CD8-positive, alpha-beta memory T cell (primary cell): Measurements from ENCODE around the gene DNAH6. TPM values are rescaled to one million over a fixed set of nuclear protein-coding genes. Genes with fewer than 3 reads are reported as not detected.
A peak's percentile ranks its signal among the peaks of the same experiment; 100 is the strongest.

ENCODE experiments used
- CTCF ChIA-PET: fragments of 350-600 bp; sonication (Branson Sonifier 250); formaldehyde crosslinking; loops from one replicate; lab custom pipeline; 2021; ENCODE audit warnings: antibody characterized with exemption; lab: Charles Lee
- POLR2A ChIA-PET: fragments of 350-600 bp; sonication (Branson Sonifier 250); formaldehyde crosslinking; loops from one replicate; lab custom pipeline; 2021; ENCODE audit warnings: antibody characterized with exemption; lab: Charles Lee
- DNase-seq, 5 donors: peaks; one replicate each; pipeline versions ENCODE4 v3.0.0 to v3.0.0-alpha.2; 2020 to 2022; ENCODE audit warnings: mixed read lengths in 1 of 5
- H3K27ac ChIP-seq: one replicate; pipeline ENCODE4 v1.7.0; 2013; ENCODE audit warnings: low read depth, mild to moderate bottlenecking, low read length, moderate library complexity
- H3K27me3 ChIP-seq: 2 replicates; pipeline ENCODE4 v1.7.0; 2013; ENCODE audit warnings: low read length, mild to moderate bottlenecking; ENCODE audit not compliant: insufficient read depth, poor library complexity, severe bottlenecking
- H3K36me3 ChIP-seq: 2 replicates; pipeline ENCODE4 v1.7.0; 2013; ENCODE audit warnings: mild to moderate bottlenecking, low read length, moderate library complexity; ENCODE audit not compliant: insufficient read depth
- H3K4me1 ChIP-seq: 2 replicates; pipeline ENCODE4 v1.7.0; 2013; ENCODE audit warnings: mild to moderate bottlenecking, low read length, moderate library complexity; ENCODE audit not compliant: insufficient read depth
- H3K4me3 ChIP-seq: 2 replicates; pipeline ENCODE4 v1.7.0; 2013; ENCODE audit warnings: mild to moderate bottlenecking, low read length
- H3K9me3 ChIP-seq: 2 replicates; pipeline ENCODE4 v1.7.0; 2013; ENCODE audit warnings: mild to moderate bottlenecking, low read length
- H3K27ac Mint-ChIP-seq, 8 donors: one replicate each; pipeline ENCODE4 v1.8.0; 2020 to 2021; ENCODE audit warnings: mixed read lengths in 8 of 8, mild to moderate bottlenecking in 6 of 8, inconsistent platforms in 3 of 8, moderate library complexity in 3 of 8
- H3K27me3 Mint-ChIP-seq, 2 donors: one replicate each; pipeline ENCODE4 v1.8.0; 2020 to 2021; ENCODE audit warnings: mixed read lengths in 2 of 2, mild to moderate bottlenecking in 1 of 2, moderate library complexity in 1 of 2
- H3K36me3 Mint-ChIP-seq, 3 donors: one replicate each; pipeline ENCODE4 v1.8.0; 2020 to 2021; ENCODE audit warnings: mixed read lengths in 3 of 3, inconsistent platforms in 1 of 3, mild to moderate bottlenecking in 1 of 3
- H3K4me1 Mint-ChIP-seq, 3 donors: one replicate each; pipeline ENCODE4 v1.8.0; 2020 to 2021; ENCODE audit warnings: mixed read lengths in 3 of 3, inconsistent platforms in 1 of 3, mild to moderate bottlenecking in 1 of 3
- H3K4me3 Mint-ChIP-seq, 7 donors: one replicate each; pipeline ENCODE4 v1.8.0; 2020 to 2021; ENCODE audit warnings: mixed read lengths in 7 of 7, mild to moderate bottlenecking in 6 of 7, moderate library complexity in 4 of 7, inconsistent platforms in 2 of 7
- H3K9me3 Mint-ChIP-seq, 5 donors: one replicate each; pipeline ENCODE4 v1.8.0; 2020 to 2022; ENCODE audit warnings: mixed read lengths in 5 of 5, mild to moderate bottlenecking in 3 of 5, moderate library complexity in 2 of 5, inconsistent platforms in 1 of 5
- polyA plus RNA-seq: library from polyadenylated mRNA; unstranded; fragments of 300-500 nt; fragmentation: Illumina TruSeq; gene quantifications from one replicate; pipeline ENCODE4 v1.2.3, GENCODE V29; 2021
- total RNA-seq, 2 experiments: library from RNA; stranded (reverse); gene quantifications; one replicate each; pipeline ENCODE4 v1.2.3, GENCODE V29; 2021

Gene DNAH6
- total and polyA plus RNA-seq, 3 experiments from 2014 or later: 0.24 to 0.51 (median 0.39) TPM

- ChIA-PET CTCF (interaction anchor here (0.8 kb wide), 1 partner anchor 370 kb away, joined by 4 read pairs; no protein-coding TSS in a partner anchor), POLR2A (no interaction called here)
- H3K4me3 Mint-ChIP-seq: no peak overlapping the region
- H3K27ac ChIP-seq: no peak overlapping the region
- H3K9me3 Mint-ChIP-seq: peaks cover 7 to 18% (median 14%) of the 10 kb centered on the region in 5 donors
- H3K4me1 ChIP-seq: no peaks in the 10 kb centered on the region
- peaks cover 2 to 18% of the 10 kb centered on the region in 2 donors for H3K27me3 Mint-ChIP-seq
- H3K27me3 ChIP-seq: no peaks in the 10 kb centered on the region
- no peak overlapping the region for H3K4me3 ChIP-seq
- no peak overlapping the region for H3K27ac Mint-ChIP-seq
- H3K9me3 ChIP-seq: no peaks in the 10 kb centered on the region
- DNase-seq: no peak
- no peaks in the 10 kb centered on the region for H3K4me1 Mint-ChIP-seq
- no peaks in the 10 kb centered on the region for H3K36me3 ChIP-seq
- peaks cover 2 to 18% (median 2%) of the 10 kb centered on the region in 3 donors for H3K36me3 Mint-ChIP-seq
Observed at GRCh38 chr2:84556190-84556589, 39.9 kb downstream of the DNAH6 start.

- H3K27ac ChIP-seq: no peak overlapping the region
- H3K36me3 Mint-ChIP-seq: peaks cover 2 to 19% (median 2%) of the 10 kb centered on the region in 3 donors
- H3K27me3 Mint-ChIP-seq: peaks cover 8 to 12% of the 10 kb centered on the region in 2 donors
- H3K4me3 Mint-ChIP-seq: no peak overlapping the region
- POLR2A ChIA-PET: interaction anchor here (0.6 kb wide), 1 partner anchor 9 kb away, joined by 4 read pairs; no protein-coding TSS in a partner anchor
- H3K9me3 Mint-ChIP-seq: peaks cover 8 to 27% (median 14%) of the 10 kb centered on the region in 5 donors
- H3K27me3 ChIP-seq: no peaks in the 10 kb centered on the region
- DNase-seq: no peak
- no peaks in the 10 kb centered on the region for H3K9me3 ChIP-seq
- H3K36me3 ChIP-seq: no peaks in the 10 kb centered on the region
- H3K4me3 ChIP-seq: no peak overlapping the region
- no peaks in the 10 kb centered on the region for H3K4me1 ChIP-seq
- peak overlapping the region in 1 of 8 donors; percentile 0 for H3K27ac Mint-ChIP-seq
- no peaks in the 10 kb centered on the region for H3K4me1 Mint-ChIP-seq
- CTCF ChIA-PET: no interaction called here
Observed at GRCh38 chr2:84559838-84560237, 43.5 kb downstream of the DNAH6 start.

- no peaks in the 10 kb centered on the region for H3K9me3 ChIP-seq
- Mint-ChIP-seq H3K27ac (peak overlapping the region in 1 of 8 donors; percentile 44), H3K4me3 (peak overlapping the region in 1 of 7 donors; percentile 2), H3K36me3 (no peaks in the 10 kb centered on the region), H3K27me3 (no peaks in the 10 kb centered on the region), H3K4me1 (peaks cover 2 to 9% (median 9%) of the 10 kb centered on the region in 3 donors), H3K9me3 (no peaks in the 10 kb centered on the region)
- DNase-seq: no peak
- H3K4me1 ChIP-seq: no peaks in the 10 kb centered on the region
- no peak overlapping the region for H3K4me3 ChIP-seq
- ChIA-PET POLR2A (no interaction called here), CTCF (no interaction called here)
- H3K27me3 ChIP-seq: no peaks in the 10 kb centered on the region
- H3K27ac ChIP-seq: no peak overlapping the region
- no peaks in the 10 kb centered on the region for H3K36me3 ChIP-seq
Observed at GRCh38 chr2:84579661-84580060, 63.4 kb downstream of the DNAH6 start.

GRCh38 chr2:84603911-84604310, 87.6 kb downstream of the DNAH6 start:
- Histone ChIP-seq H3K27me3 (peaks cover 4% of the 10 kb centered on the region), H3K36me3 (no peaks in the 10 kb centered on the region), H3K4me1 (no peaks in the 10 kb centered on the region), H3K27ac (no peak overlapping the region), H3K9me3 (peaks cover 4% of the 10 kb centered on the region), H3K4me3 (no peak overlapping the region)
- Mint-ChIP-seq H3K4me3 (no peak overlapping the region), H3K27ac (no peak overlapping the region), H3K27me3 (peaks cover 16 to 17% of the 10 kb centered on the region in 2 donors), H3K36me3 (peaks cover 0 to 50% (median 0%) of the 10 kb centered on the region in 3 donors), H3K9me3 (peaks cover 9 to 20% (median 14%) of the 10 kb centered on the region in 5 donors), H3K4me1 (peaks cover 0 to 8% (median 0%) of the 10 kb centered on the region in 3 donors)
- ChIA-PET CTCF (no interaction called here), POLR2A (interaction anchor here (0.6 kb wide), 1 partner anchor 723 kb away, joined by 3 read pairs; no protein-coding TSS in a partner anchor)
- DNase-seq: no peak

- Histone ChIP-seq H3K4me3 (no peak overlapping the region), H3K36me3 (no peaks in the 10 kb centered on the region), H3K27me3 (no peaks in the 10 kb centered on the region), H3K9me3 (peaks cover 4% of the 10 kb centered on the region), H3K4me1 (no peaks in the 10 kb centered on the region), H3K27ac (no peak overlapping the region)
- no peak overlapping the region for H3K4me3 Mint-ChIP-seq
- no peak overlapping the region for H3K27ac Mint-ChIP-seq
- CTCF ChIA-PET: no interaction called here
- no peaks in the 10 kb centered on the region for H3K4me1 Mint-ChIP-seq
- H3K9me3 Mint-ChIP-seq: peaks cover 6 to 13% (median 11%) of the 10 kb centered on the region in 5 donors
- no peak for DNase-seq
- POLR2A ChIA-PET: no interaction called here
- peaks cover 0 to 1% of the 10 kb centered on the region in 2 donors for H3K27me3 Mint-ChIP-seq
- H3K36me3 Mint-ChIP-seq: peaks cover 0 to 20% (median 0%) of the 10 kb centered on the region in 3 donors
Observed at GRCh38 chr2:84613082-84613481, 96.8 kb downstream of the DNAH6 start.

- POLR2A ChIA-PET: no interaction called here
- Histone ChIP-seq H3K36me3 (no peaks in the 10 kb centered on the region), H3K4me3 (no peak overlapping the region), H3K27me3 (no peaks in the 10 kb centered on the region), H3K9me3 (no peaks in the 10 kb centered on the region), H3K4me1 (no peaks in the 10 kb centered on the region), H3K27ac (no peak overlapping the region)
- CTCF ChIA-PET: no interaction called here
- Mint-ChIP-seq H3K27ac (no peak overlapping the region), H3K9me3 (no peaks in the 10 kb centered on the region), H3K4me3 (no peak overlapping the region), H3K4me1 (no peaks in the 10 kb centered on the region), H3K36me3 (peaks cover 0 to 9% (median 1%) of the 10 kb centered on the region in 3 donors), H3K27me3 (peaks cover 0 to 4% of the 10 kb centered on the region in 2 donors)
- DNase-seq: no peak
Observed at GRCh38 chr2:84619794-84620371, 103.6 kb downstream of the DNAH6 start.

- Histone ChIP-seq H3K27me3 (no peaks in the 10 kb centered on the region), H3K4me3 (no peak overlapping the region), H3K4me1 (peaks cover 18% of the 10 kb centered on the region), H3K36me3 (no peaks in the 10 kb centered on the region), H3K9me3 (no peaks in the 10 kb centered on the region), H3K27ac (no peak overlapping the region)
- CTCF ChIA-PET: interaction anchor here (1.1 kb wide), 1 partner anchor 253 kb away, joined by 3 read pairs; no protein-coding TSS in a partner anchor
- POLR2A ChIA-PET: no interaction called here
- Mint-ChIP-seq H3K9me3 (no peaks in the 10 kb centered on the region), H3K4me1 (peaks cover 23 to 27% (median 26%) of the 10 kb centered on the region in 3 donors), H3K36me3 (peaks cover 0 to 4% (median 1%) of the 10 kb centered on the region in 3 donors), H3K27ac (no peak overlapping the region), H3K27me3 (no peaks in the 10 kb centered on the region), H3K4me3 (no peak overlapping the region)
- DNase-seq: no peak
Observed at GRCh38 chr2:84628486-84628885, 112.2 kb downstream of the DNAH6 start.

GRCh38 chr2:84629550-84629949, 113.3 kb downstream of the DNAH6 start:
- DNase-seq: no peak
- no peak overlapping the region for H3K4me3 ChIP-seq
- Mint-ChIP-seq H3K27ac (no peak overlapping the region), H3K27me3 (no peaks in the 10 kb centered on the region), H3K4me3 (no peak overlapping the region), H3K4me1 (peaks cover 25 to 30% (median 29%) of the 10 kb centered on the region in 3 donors), H3K9me3 (no peaks in the 10 kb centered on the region), H3K36me3 (peaks cover 0 to 4% (median 0%) of the 10 kb centered on the region in 3 donors)
- POLR2A ChIA-PET: no interaction called here
- CTCF ChIA-PET: interaction anchor here (1.1 kb wide), 1 partner anchor 252 kb away, joined by 3 read pairs; no protein-coding TSS in a partner anchor
- H3K27me3 ChIP-seq: no peaks in the 10 kb centered on the region
- H3K4me1 ChIP-seq: peaks cover 18% of the 10 kb centered on the region
- no peak overlapping the region for H3K27ac ChIP-seq
- H3K36me3 ChIP-seq: no peaks in the 10 kb centered on the region
- no peaks in the 10 kb centered on the region for H3K9me3 ChIP-seq
